Measurements from ENCODE around the gene CSMD2. TPM values are rescaled to one million over a fixed set of nuclear protein-coding genes. Genes with fewer than 3 reads are reported as not detected.

The CSMD2 gene
- total RNA-seq, 6 experiments from 2014 or later: under 0.01 to 0.19 (median 0.09) TPM; not detected in 1

- no peak overlapping the region for H3K4me3 ChIP-seq
- DNase-seq (no peak), ATAC-seq (no peak)
- no peaks in the 10 kb centered on the region for H3K4me1 ChIP-seq
- H3K27me3 ChIP-seq: no peaks in the 10 kb centered on the region
- peaks cover 0 to 1% (median 0%) of the 10 kb centered on the region in 4 donors for H3K36me3 ChIP-seq
- no peak for TF ChIP-seq CTCF (IDR thresholded peaks at IDR 0.05)
- TF ChIP-seq POLR2A (IDR thresholded peaks at IDR 0.05): no peak
- intact Hi-C loops (cut with DNase I): no loop called here
- WGBS (ENCODE audit: insufficient coverage, low coverage, low lambda C conversion rate, missing lambda C conversion rate): 52% methylated on average over 4 of the region's 4 CpGs
- no peak overlapping the region for H3K27ac ChIP-seq
- peaks cover 0 to 12% (median 0%) of the 10 kb centered on the region in 4 donors for H3K9me3 ChIP-seq
Measured at GRCh38 chr1:33500547-33500946, 664.5 kb downstream of the CSMD2 start.

- ATAC-seq (no peak), DNase-seq (no peak)
- WGBS (ENCODE audit: insufficient coverage, low coverage, low lambda C conversion rate, missing lambda C conversion rate): 25% methylated on average over 1 of the region's 1 CpG
- no peaks in the 10 kb centered on the region for H3K27me3 ChIP-seq
- H3K4me1 ChIP-seq: no peaks in the 10 kb centered on the region
- no peak overlapping the region for H3K4me3 ChIP-seq
- no peak overlapping the region for H3K27ac ChIP-seq
- H3K36me3 ChIP-seq: peaks cover 0 to 8% (median 0%) of the 10 kb centered on the region in 4 donors
- intact Hi-C loops (cut with DNase I): no loop called here
- TF ChIP-seq POLR2A (IDR thresholded peaks at IDR 0.05) (no peak), CTCF (IDR thresholded peaks at IDR 0.05) (no peak)
- H3K9me3 ChIP-seq: peaks cover 0 to 28% (median 8%) of the 10 kb centered on the region in 4 donors
Measured at GRCh38 chr1:33497410-33497809, 667.6 kb downstream of the CSMD2 start.

GRCh38 chr1:33494929-33495328, 670.1 kb downstream of the CSMD2 start:
- H3K36me3 ChIP-seq: peaks cover 0 to 20% (median 4%) of the 10 kb centered on the region in 4 donors
- TF ChIP-seq POLR2A (IDR thresholded peaks at IDR 0.05) (no peak), CTCF (IDR thresholded peaks at IDR 0.05) (no peak)
- ATAC-seq (no peak), DNase-seq (no peak)
- WGBS (ENCODE audit: insufficient coverage, low coverage, low lambda C conversion rate, missing lambda C conversion rate): 100% methylated on average over 3 of the region's 9 CpGs
- intact Hi-C loops (cut with DNase I): no loop called here
- no peaks in the 10 kb centered on the region for H3K27me3 ChIP-seq
- no peak overlapping the region for H3K4me3 ChIP-seq
- no peaks in the 10 kb centered on the region for H3K4me1 ChIP-seq
- no peak overlapping the region for H3K27ac ChIP-seq
- H3K9me3 ChIP-seq: peaks cover 0 to 28% (median 8%) of the 10 kb centered on the region in 4 donors

GRCh38 chr1:33488624-33489023, 676.4 kb downstream of the CSMD2 start:
- 100% methylated on average over 2 of the region's 2 CpGs for WGBS (ENCODE audit: insufficient coverage, low coverage, low lambda C conversion rate, missing lambda C conversion rate)
- intact Hi-C loops (cut with DNase I): no loop called here

More at GRCh38 chr1:33488624-33489023, 676.4 kb downstream of the CSMD2 start:
- Histone ChIP-seq H3K27ac (no peak overlapping the region), H3K36me3 (peaks cover 0 to 12% (median 7%) of the 10 kb centered on the region in 4 donors), H3K27me3 (no peaks in the 10 kb centered on the region), H3K9me3 (peaks cover 0 to 5% (median 0%) of the 10 kb centered on the region in 4 donors), H3K4me1 (no peaks in the 10 kb centered on the region), H3K4me3 (no peak overlapping the region)
- no peak for ATAC-seq
- TF ChIP-seq POLR2A (IDR thresholded peaks at IDR 0.05) (no peak), CTCF (IDR thresholded peaks at IDR 0.05) (no peak)
- DNase-seq: no peak
